Large intestine (tissue), 3 donors: ENCODE measurements around the gene PTPRK. TPM values are rescaled to one million over a fixed set of nuclear protein-coding genes. Genes with fewer than 3 reads are reported as not detected.

Experiments used
- DNase-seq, 2 donors: peaks; one replicate each; pipeline versions ENCODE4 v3.0.0 to v3.0.0-alpha.2; 2013
- H3K27ac ChIP-seq: one replicate; pipeline ENCODE4 v1.5.1; 2013; ENCODE audit warnings: low read length
- H3K27me3 ChIP-seq: 2 replicates; pipeline ENCODE4 v1.6.1; 2013; ENCODE audit warnings: low read length; ENCODE audit not compliant: control insufficient read depth, insufficient read depth
- H3K36me3 ChIP-seq: 2 replicates; pipeline ENCODE4 v1.6.1; 2013; ENCODE audit warnings: low read length; ENCODE audit not compliant: control insufficient read depth, insufficient read depth
- H3K4me1 ChIP-seq: one replicate; pipeline ENCODE4 v1.6.1; 2013; ENCODE audit warnings: low read length; ENCODE audit not compliant: control insufficient read depth, insufficient read depth
- H3K4me3 ChIP-seq: one replicate; pipeline ENCODE4 v1.5.1; 2013; ENCODE audit warnings: low read length
- H3K9me3 ChIP-seq: one replicate; pipeline ENCODE4 v1.6.1; 2013; ENCODE audit warnings: mild to moderate bottlenecking, low read depth, low read length, moderate library complexity; ENCODE audit not compliant: control insufficient read depth
- WGBS: methylation state at CpG from one replicate; pipeline ENCODE4 v1.1.5; 2013; ENCODE audit warnings: low lambda C conversion rate; ENCODE audit not compliant: insufficient coverage; 5-methylcytosine and 5-hydroxymethylcytosine counted together
- polyA plus RNA-seq: library from polyadenylated mRNA; unstranded; fragments of 120-200 nt; gene quantifications from one replicate; pipeline ENCODE4 v1.2.1, GENCODE V29; 2013

The PTPRK gene
- polyA plus RNA-seq, 1 donor: 65.4 TPM

DNA sequence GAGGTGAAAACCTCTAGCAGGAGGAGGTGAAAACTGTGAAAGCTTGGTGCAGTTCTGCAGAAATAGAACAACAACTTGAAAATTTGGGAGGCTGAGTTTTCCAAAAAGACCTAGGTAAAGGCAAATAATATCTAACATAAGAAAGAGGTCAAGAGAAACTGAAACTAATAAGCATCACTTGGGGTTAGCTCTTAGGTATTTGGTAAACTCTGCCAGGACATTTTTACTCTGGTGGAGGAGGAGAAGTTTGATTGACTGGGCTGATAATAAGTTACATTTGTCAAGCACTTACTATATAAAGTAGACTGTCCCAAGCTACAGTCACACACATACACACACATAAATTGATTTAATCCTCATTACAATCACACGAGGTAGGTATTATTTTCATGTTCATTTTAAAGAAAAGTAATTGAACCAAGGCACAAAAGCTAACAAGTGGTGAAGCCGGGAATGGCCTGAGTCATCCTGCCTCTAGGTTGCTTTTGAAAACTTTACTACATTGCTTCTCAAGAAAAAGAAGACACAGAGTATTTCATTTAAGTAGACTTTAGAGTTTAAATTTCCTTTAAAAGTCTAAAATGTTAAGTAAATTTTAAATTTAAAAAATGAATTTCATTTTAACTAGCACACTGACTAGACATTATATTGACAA is 275.5 kb downstream of the PTPRK start:
- Histone ChIP-seq H3K27me3 (no peaks in the 10 kb centered on the region), H3K27ac (no peak overlapping the region), H3K4me3 (no peak overlapping the region), H3K9me3 (no peaks in the 10 kb centered on the region), H3K4me1 (peaks cover 9% of the 10 kb centered on the region), H3K36me3 (peaks cover 9% of the 10 kb centered on the region)
- WGBS: 100% methylated on average over 1 of the region's 2 CpGs
- no peak for DNase-seq

DNA sequence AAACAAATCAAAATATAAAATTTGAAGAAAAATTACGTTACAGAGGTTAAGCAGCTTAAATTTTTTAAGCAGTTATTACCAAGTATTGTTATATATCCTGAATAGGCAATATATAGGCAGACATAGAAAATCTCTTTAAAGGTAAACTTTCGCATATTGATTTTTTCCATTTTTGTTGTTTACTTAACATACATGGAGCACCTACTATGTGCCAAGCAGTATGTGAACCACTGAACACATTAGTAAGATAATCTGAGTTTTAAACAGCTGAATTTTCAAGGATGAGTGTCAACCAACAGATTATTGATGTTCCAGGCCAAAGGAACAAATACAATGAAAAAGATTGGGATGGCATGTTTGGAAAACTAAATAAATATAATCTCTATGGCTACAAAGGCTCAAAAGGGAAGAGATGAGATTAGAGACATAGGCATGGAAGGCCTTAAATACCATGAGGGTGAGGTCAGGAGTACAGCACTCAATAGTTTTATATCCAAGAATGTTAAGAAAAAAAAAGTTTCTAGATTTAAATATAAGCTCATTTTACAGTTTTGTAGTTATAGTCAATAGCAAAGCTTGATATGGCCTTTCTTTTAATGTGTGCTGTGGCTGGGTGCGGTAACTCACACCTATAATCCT is 277.5 kb downstream of the PTPRK start:
- Histone ChIP-seq H3K27ac (no peak overlapping the region), H3K4me1 (peaks cover 9% of the 10 kb centered on the region), H3K27me3 (no peaks in the 10 kb centered on the region), H3K9me3 (no peaks in the 10 kb centered on the region), H3K36me3 (peaks cover 12% of the 10 kb centered on the region), H3K4me3 (no peak overlapping the region)
- DNase-seq: no peak
- WGBS: 94% methylated on average over 2 of the region's 3 CpGs

GRCh38 chr6:128241216-128241615 is 279.2 kb downstream of the PTPRK start:
- Histone ChIP-seq H3K4me3 (no peak overlapping the region), H3K27ac (no peak overlapping the region), H3K9me3 (no peaks in the 10 kb centered on the region), H3K4me1 (no peaks in the 10 kb centered on the region), H3K36me3 (peaks cover 12% of the 10 kb centered on the region), H3K27me3 (no peaks in the 10 kb centered on the region)
- WGBS: no CpG with 5 or more reads among the region's 3 CpGs
- no peak for DNase-seq

DNA sequence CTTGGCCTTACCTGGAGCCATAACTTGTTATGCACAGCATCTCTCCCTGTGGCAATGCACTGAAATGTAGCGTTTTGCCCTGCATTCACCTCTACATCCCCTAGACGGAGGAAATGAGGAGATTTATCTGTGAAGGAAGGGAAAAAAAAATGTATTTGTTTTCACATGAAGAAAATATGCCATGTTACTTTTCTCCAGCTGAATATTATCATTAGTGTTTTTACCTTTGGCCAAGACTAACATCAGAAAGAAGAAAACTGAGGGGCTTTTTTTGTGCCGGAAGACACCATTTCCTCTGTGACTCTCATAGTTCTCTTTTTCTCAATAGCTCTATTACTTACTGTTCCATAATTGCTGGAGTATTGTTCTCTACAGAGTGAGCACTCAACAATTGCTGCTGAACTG is 280.4 kb downstream of the PTPRK start:
- H3K9me3 ChIP-seq: no peaks in the 10 kb centered on the region
- H3K27ac ChIP-seq: no peak overlapping the region
- H3K4me3 ChIP-seq: no peak overlapping the region
- WGBS: no CpG with 5 or more reads among the region's 3 CpGs
- H3K4me1 ChIP-seq: no peaks in the 10 kb centered on the region
- H3K27me3 ChIP-seq: no peaks in the 10 kb centered on the region
- DNase-seq: no peak
- peaks cover 15% of the 10 kb centered on the region for H3K36me3 ChIP-seq

DNA sequence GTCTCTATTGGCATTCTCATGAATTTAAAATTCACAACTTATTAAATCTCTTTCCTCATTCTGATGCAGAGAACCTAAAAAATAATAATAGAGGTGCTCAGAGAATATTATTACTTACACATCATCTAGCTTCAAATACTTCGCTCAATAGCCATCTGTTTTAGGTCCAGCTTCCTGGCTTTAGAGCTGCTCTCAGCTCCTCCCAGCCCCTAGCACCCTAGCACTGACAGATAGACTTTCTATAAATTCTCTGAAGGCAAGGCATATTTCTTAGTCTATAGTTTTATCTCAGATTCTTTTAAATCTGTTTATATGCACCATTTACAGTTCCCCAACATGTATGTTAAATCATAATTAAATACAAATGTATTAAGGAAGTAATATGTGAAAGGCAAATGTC is 281.3 kb downstream of the PTPRK start:
- 83% methylated on average over 1 of the region's 1 CpG for WGBS

GRCh38 chr6:128238225-128238624 is 282.2 kb downstream of the PTPRK start:
- Histone ChIP-seq H3K36me3 (peaks cover 15% of the 10 kb centered on the region), H3K9me3 (no peaks in the 10 kb centered on the region), H3K4me3 (no peak overlapping the region), H3K27me3 (no peaks in the 10 kb centered on the region), H3K27ac (no peak overlapping the region), H3K4me1 (no peaks in the 10 kb centered on the region)
- no peak for DNase-seq
- no CpG with 5 or more reads among the region's 1 CpG for WGBS

More for the DNA sequence above, 281.3 kb downstream of the PTPRK start:
- Histone ChIP-seq H3K4me3 (no peak overlapping the region), H3K9me3 (no peaks in the 10 kb centered on the region), H3K27me3 (no peaks in the 10 kb centered on the region), H3K27ac (no peak overlapping the region), H3K36me3 (peaks cover 15% of the 10 kb centered on the region), H3K4me1 (no peaks in the 10 kb centered on the region)
- DNase-seq: no peak

- WGBS: 93% methylated on average over 2 of the region's 4 CpGs
- H3K4me1 ChIP-seq: peaks cover 5% of the 10 kb centered on the region
- no peak overlapping the region for H3K27ac ChIP-seq
- no peak for DNase-seq
- no peaks in the 10 kb centered on the region for H3K9me3 ChIP-seq
- peaks cover 14% of the 10 kb centered on the region for H3K36me3 ChIP-seq
- no peak overlapping the region for H3K4me3 ChIP-seq
- H3K27me3 ChIP-seq: no peaks in the 10 kb centered on the region
Measured at GRCh38 chr6:128235556-128235955, 284.8 kb downstream of the PTPRK start.

DNA sequence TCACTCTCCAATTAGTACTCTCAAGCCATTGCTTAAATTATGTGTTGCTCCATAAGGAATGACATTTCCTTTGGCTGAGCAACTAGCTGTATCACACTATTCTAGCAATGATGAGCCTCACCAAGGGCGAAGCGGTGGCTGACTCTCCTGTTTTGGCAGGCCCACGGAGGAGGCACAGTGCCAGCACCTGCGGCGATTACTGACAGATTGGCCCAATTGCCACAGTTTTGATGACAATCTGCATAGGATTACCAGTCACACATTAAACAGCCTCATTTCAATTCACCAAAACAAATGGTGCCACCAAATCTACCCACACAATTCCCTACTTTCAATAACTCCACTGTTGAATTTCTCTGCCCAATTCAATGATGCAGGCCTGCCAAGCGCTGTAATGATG is 286.9 kb downstream of the PTPRK start:
- H3K4me3 ChIP-seq: no peak overlapping the region
- peaks cover 7% of the 10 kb centered on the region for H3K36me3 ChIP-seq
- no CpG with 5 or more reads among the region's 6 CpGs for WGBS

DNA sequence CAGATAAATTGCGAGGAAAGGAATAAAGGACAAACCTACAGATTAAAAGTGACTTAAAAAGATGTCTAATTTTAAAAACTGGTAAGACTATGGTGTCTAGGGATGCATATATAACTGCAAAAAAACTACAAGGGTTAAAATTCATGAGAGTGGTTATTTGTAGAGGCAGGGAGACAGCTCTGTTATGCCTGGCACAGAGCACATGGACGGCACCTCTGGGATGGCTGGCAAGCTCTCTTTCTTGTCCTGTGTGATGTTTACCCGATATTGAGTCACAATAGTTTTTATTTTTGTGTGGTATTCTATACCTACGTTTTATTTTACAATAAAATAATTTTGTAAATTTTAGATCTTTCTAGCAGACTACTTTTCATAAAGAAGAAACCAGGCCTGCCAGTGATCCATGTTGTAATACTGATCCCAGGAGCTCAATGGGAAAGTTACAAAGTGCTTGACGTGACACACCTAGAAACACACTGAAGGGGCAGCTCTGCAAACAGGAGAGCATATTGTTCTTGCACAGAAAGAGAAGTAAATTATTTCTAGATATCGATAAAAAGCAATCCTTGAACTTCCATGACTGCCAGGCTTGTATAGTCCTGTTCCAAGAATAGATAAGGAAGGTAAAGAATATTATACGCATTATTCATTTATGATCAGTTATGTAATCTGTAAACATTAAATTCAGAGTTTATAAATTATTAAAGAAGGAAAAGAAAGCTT is 290.0 kb downstream of the PTPRK start:
- peaks cover 17% of the 10 kb centered on the region for H3K4me1 ChIP-seq
- no peaks in the 10 kb centered on the region for H3K9me3 ChIP-seq
- H3K27me3 ChIP-seq: no peaks in the 10 kb centered on the region
- no peak overlapping the region for H3K4me3 ChIP-seq
- H3K27ac ChIP-seq: peak overlapping the region; percentile 77
- DNase-seq: peak; percentile 49 to 81
- 37% methylated on average over 4 of the region's 7 CpGs for WGBS
- H3K36me3 ChIP-seq: peaks cover 5% of the 10 kb centered on the region

More for the DNA sequence above, 286.9 kb downstream of the PTPRK start:
- Histone ChIP-seq H3K27ac (no peak overlapping the region), H3K27me3 (no peaks in the 10 kb centered on the region), H3K9me3 (no peaks in the 10 kb centered on the region), H3K4me1 (peaks cover 17% of the 10 kb centered on the region)
- no peak for DNase-seq

DNA sequence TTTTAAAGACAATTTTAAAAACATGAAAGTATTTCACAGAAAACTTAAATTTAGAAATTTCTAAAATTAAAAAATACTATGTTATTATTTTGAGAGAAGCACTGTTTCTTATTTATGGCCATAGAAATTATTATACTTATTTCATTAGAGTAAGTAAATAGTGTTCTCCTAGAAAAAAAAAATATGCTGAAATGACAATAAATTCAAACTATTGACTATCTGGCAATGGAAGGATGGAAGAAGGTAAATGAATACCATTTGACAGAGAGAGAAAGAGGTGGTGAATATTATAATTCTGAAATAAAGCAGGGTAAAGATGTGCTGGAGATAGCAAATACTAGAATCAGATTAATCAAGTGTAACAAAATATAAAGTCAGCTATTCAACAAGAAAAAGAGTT is 294.8 kb downstream of the PTPRK start:
- H3K4me1 ChIP-seq: peaks cover 12% of the 10 kb centered on the region
- no peak overlapping the region for H3K27ac ChIP-seq
- no peaks in the 10 kb centered on the region for H3K36me3 ChIP-seq
- H3K4me3 ChIP-seq: no peak overlapping the region
- no peaks in the 10 kb centered on the region for H3K27me3 ChIP-seq
- no peak for DNase-seq
- no peaks in the 10 kb centered on the region for H3K9me3 ChIP-seq
